Posterior cingulate gyrus (tissue), 11 donors: ENCODE measurements around the gene SH3RF2.
"Not testable (repeated sequence)": the region's sequence is repeated elsewhere in the genome, so short reads cannot be mapped to it uniquely, and the experiment has no call there.

ENCODE experiments used
- DNase-seq, 10 donors: peaks; one replicate each; pipeline versions ENCODE4 v3.0.0 to v3.0.0-alpha.2; 2020 to 2021; ENCODE audit warnings: mixed read lengths in 3 of 10
- intact Hi-C: fragments of 100-400 bp; cut with DNase I; formaldehyde crosslinking; loops from one replicate; pipeline ENCODE4 v1.15.1; 2023

SH3RF2 gene

GRCh38 chr5:145936401-145937131, at the start of gene SH3RF2:
SH3RF2 (plus strand) TSS chr5:145936578; CDS start chr5:145937929, 1,351 bp downstream.
- DNase-seq, result peak in 7 of 10 donors; percentile 12 to 88 (median 29)
- intact Hi-C loops, result no loop called here

GRCh38 chr5:145887217-145887616, 49.2 kb upstream of the SH3RF2 start:
- intact Hi-C loops, result no loop called here
- no peak for DNase-seq

GRCh38 chr5:145887976-145888574, 48.3 kb upstream of the SH3RF2 start:
- intact Hi-C loops, result no loop called here
- DNase-seq, result peak in 4 of 10 donors; percentile 10 to 20 (median 14)

- intact Hi-C loops, result no loop called here
- DNase-seq, result no peak
Measured at GRCh38 chr5:145889611-145890010, 46.8 kb upstream of the SH3RF2 start.

- DNase-seq, intact Hi-C loops: not testable (repeated sequence)
Measured at GRCh38 chr5:145891378-145891777, 45.0 kb upstream of the SH3RF2 start.

- no peak for DNase-seq
- intact Hi-C loops, result no loop called here
Measured at GRCh38 chr5:145898171-145898570, 38.2 kb upstream of the SH3RF2 start.

GRCh38 chr5:145902421-145902820, 34.0 kb upstream of the SH3RF2 start:
- no peak for DNase-seq
- intact Hi-C loops, result no loop called here

GRCh38 chr5:145903113-145903512, 33.3 kb upstream of the SH3RF2 start:
- DNase-seq, result no peak
- intact Hi-C loops, result no loop called here

- intact Hi-C loops, result no loop called here
- no peak for DNase-seq
Measured at GRCh38 chr5:145903867-145904266, 32.5 kb upstream of the SH3RF2 start.

- no peak for DNase-seq
- intact Hi-C loops, result no loop called here
Measured at GRCh38 chr5:145904743-145905142, 31.6 kb upstream of the SH3RF2 start.

- intact Hi-C loops, result no loop called here
- no peak for DNase-seq
Measured at GRCh38 chr5:145906401-145906800, 30.0 kb upstream of the SH3RF2 start.

- no peak for DNase-seq
- intact Hi-C loops, result no loop called here
Measured at GRCh38 chr5:145908206-145908960, 28.0 kb upstream of the SH3RF2 start.

- intact Hi-C loops, result no loop called here
- peak in 1 of 10 donors; percentile 61 for DNase-seq
Measured at GRCh38 chr5:145911164-145911563, 25.2 kb upstream of the SH3RF2 start.

- no peak for DNase-seq
Measured at GRCh38 chr5:145912019-145912418, 24.4 kb upstream of the SH3RF2 start.

GRCh38 chr5:145912594-145912993, 23.8 kb upstream of the SH3RF2 start:
- no peak for DNase-seq
- intact Hi-C loops, result no loop called here

More at GRCh38 chr5:145912019-145912418, 24.4 kb upstream of the SH3RF2 start:
- intact Hi-C loops, result no loop called here

- intact Hi-C loops, result no loop called here
- DNase-seq, result no peak
Measured at GRCh38 chr5:145913701-145914100, 22.7 kb upstream of the SH3RF2 start.

- DNase-seq, result peak in 1 of 10 donors; percentile 57
- intact Hi-C loops, result no loop called here
Measured at GRCh38 chr5:145915970-145916638, 20.3 kb upstream of the SH3RF2 start.

GRCh38 chr5:145917288-145917687, 19.1 kb upstream of the SH3RF2 start:
- DNase-seq, result no peak
- intact Hi-C loops, result no loop called here

- no peak for DNase-seq
- intact Hi-C loops, result no loop called here
Measured at GRCh38 chr5:145918397-145918796, 18.0 kb upstream of the SH3RF2 start.

GRCh38 chr5:145919413-145919812, 17.0 kb upstream of the SH3RF2 start:
- DNase-seq, result no peak
- intact Hi-C loops, result no loop called here
